Smooth muscle cell (in vitro differentiated cells): Measurements from ENCODE around the gene TCHH. TPM values are rescaled to one million over a fixed set of nuclear protein-coding genes. Genes with fewer than 3 reads are reported as not detected.
"Not testable (repeated sequence)": the region's sequence is repeated elsewhere in the genome, so short reads cannot be mapped to it uniquely, and the experiment has no call there.

Experiments
- DNase-seq: peaks from one replicate; lab custom pipeline; 2025; ENCODE audit not compliant: unreplicated experiment; lab: John Stamatoyannopoulos, UW
- H2AFZ ChIP-seq: fragments of 200-600 bp; sonication (generic); 2 replicates; pipeline ENCODE4 v1.6.0; 2016; ENCODE audit warnings: antibody characterized with exemption, low read depth, mild to moderate bottlenecking
- H3F3A ChIP-seq: fragments of 200-600 bp; sonication (generic); 2 replicates; pipeline ENCODE4 v1.6.0; 2017; ENCODE audit warnings: antibody characterized with exemption, low read depth
- H3K27ac ChIP-seq: fragments of 200-600 bp; sonication (generic); 2 replicates; pipeline ENCODE4 v1.5.1; 2016; ENCODE audit warnings: low read depth, mild to moderate bottlenecking
- H3K27me3 ChIP-seq: fragments of 200-600 bp; sonication (generic); 2 replicates; pipeline ENCODE4 v1.6.1; 2016; ENCODE audit warnings: low read depth, mild to moderate bottlenecking
- H3K36me3 ChIP-seq: fragments of 200-600 bp; sonication (generic); 2 replicates; pipeline ENCODE4 v1.5.1; 2016; ENCODE audit warnings: low read depth
- H3K4me1 ChIP-seq: fragments of 200-600 bp; sonication (generic); 2 replicates; pipeline ENCODE4 v1.5.1; 2016; ENCODE audit warnings: low read depth
- H3K4me2 ChIP-seq: fragments of 200-600 bp; sonication (generic); 2 replicates; pipeline ENCODE4 v1.6.0; 2016; ENCODE audit warnings: mild to moderate bottlenecking
- H3K4me3 ChIP-seq: fragments of 200-600 bp; sonication (generic); 2 replicates; pipeline ENCODE4 v1.5.1; 2016; ENCODE audit warnings: mild to moderate bottlenecking
- H3K79me2 ChIP-seq: fragments of 200-600 bp; sonication (generic); 2 replicates; pipeline ENCODE4 v1.6.0; 2016; ENCODE audit warnings: low read depth, mild to moderate bottlenecking
- H3K9ac ChIP-seq: fragments of 200-600 bp; sonication (generic); 2 replicates; pipeline ENCODE4 v1.6.0; 2016; ENCODE audit warnings: low read depth
- H3K9me3 ChIP-seq: fragments of 200-600 bp; sonication (generic); replicated peaks from 2 replicates; pipeline ENCODE4 v1.5.1; 2016; ENCODE audit warnings: low read depth
- H4K20me1 ChIP-seq: fragments of 200-600 bp; sonication (generic); 2 replicates; pipeline ENCODE4 v1.6.0; 2016; ENCODE audit warnings: low read depth
- whole genome bisulfite sequencing: methylation state at CpG from one replicate; pipeline ENCODE4 v1.1.7; 2016; ENCODE audit warnings: low lambda C conversion rate; 5-methylcytosine and 5-hydroxymethylcytosine counted together
- polyA plus RNA-seq: library from polyadenylated mRNA; unstranded; fragments of >200 nt; fragmentation: Nextera tagmentation; extraction: Ambion mirVana; gene quantifications from 2 replicates; pipeline ENCODE4 v1.2.1, GENCODE V29; 2016
- total RNA-seq: library from RNA; depleted of rRNA; stranded (reverse); fragments of >200 nt; gene quantifications from 2 replicates; pipeline ENCODE4 v1.2.3, GENCODE V29; 2014
- TF ChIP-seq, protein P1 (sequence below): fragments of 200-600 bp; sonication (generic); IDR thresholded peaks from 2 replicates; pipeline ENCODE4 v1.5.1; 2017; ENCODE audit warnings: borderline replicate concordance, mild to moderate bottlenecking, antibody characterized with exemption; ENCODE audit not compliant: insufficient read depth, poor library complexity, severe bottlenecking

TCHH gene
- total and polyA plus RNA-seq, 2 experiments from 2014 or later: not detected

DNA sequence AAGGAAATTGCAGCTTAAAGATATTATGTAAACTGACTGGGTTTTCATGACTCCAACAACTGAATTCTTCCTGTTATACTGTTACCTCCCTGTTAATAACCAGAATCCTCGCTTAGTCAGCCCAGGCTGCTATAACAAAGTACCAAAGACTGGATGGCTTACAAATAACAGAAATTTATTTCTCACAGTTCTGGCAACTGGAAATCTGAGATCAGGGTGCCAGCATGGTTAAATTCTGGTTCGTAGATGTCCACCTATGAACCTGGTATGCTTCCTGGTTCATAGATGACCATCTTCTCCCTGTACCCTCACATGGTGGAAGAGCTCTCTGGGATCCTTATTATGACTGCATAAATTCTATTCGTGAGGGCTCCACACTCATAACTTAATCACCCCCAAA is 18.3 kb downstream of the TCHH start:
- H3K4me1 ChIP-seq: no peaks in the 10 kb centered on the region
- no peak overlapping the region for H3K27ac ChIP-seq
- 50% methylated on average over 3 of the region's 3 CpGs for WGBS
- H3K36me3 ChIP-seq: no peaks in the 10 kb centered on the region
- no peaks in the 10 kb centered on the region for H3F3A ChIP-seq
- H3K4me2 ChIP-seq: no peak overlapping the region
- no peaks in the 10 kb centered on the region for H3K27me3 ChIP-seq
- no peaks in the 10 kb centered on the region for H4K20me1 ChIP-seq
- H2AFZ ChIP-seq: no peak overlapping the region
- no peak for DNase-seq
- TF ChIP-seq, protein P1, sequence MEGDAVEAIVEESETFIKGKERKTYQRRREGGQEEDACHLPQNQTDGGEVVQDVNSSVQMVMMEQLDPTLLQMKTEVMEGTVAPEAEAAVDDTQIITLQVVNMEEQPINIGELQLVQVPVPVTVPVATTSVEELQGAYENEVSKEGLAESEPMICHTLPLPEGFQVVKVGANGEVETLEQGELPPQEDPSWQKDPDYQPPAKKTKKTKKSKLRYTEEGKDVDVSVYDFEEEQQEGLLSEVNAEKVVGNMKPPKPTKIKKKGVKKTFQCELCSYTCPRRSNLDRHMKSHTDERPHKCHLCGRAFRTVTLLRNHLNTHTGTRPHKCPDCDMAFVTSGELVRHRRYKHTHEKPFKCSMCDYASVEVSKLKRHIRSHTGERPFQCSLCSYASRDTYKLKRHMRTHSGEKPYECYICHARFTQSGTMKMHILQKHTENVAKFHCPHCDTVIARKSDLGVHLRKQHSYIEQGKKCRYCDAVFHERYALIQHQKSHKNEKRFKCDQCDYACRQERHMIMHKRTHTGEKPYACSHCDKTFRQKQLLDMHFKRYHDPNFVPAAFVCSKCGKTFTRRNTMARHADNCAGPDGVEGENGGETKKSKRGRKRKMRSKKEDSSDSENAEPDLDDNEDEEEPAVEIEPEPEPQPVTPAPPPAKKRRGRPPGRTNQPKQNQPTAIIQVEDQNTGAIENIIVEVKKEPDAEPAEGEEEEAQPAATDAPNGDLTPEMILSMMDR: no peak
- no peaks in the 10 kb centered on the region for H3K79me2 ChIP-seq
- H3K4me3 ChIP-seq: no peak overlapping the region
- H3K9ac ChIP-seq: no peak overlapping the region
- H3K9me3 ChIP-seq: no peaks in the 10 kb centered on the region

- TF ChIP-seq, protein P1: no peak
- 61% methylated on average over 5 of the region's 5 CpGs for WGBS
- Histone ChIP-seq H3F3A (no peaks in the 10 kb centered on the region), H3K79me2 (no peaks in the 10 kb centered on the region), H3K9me3 (no peaks in the 10 kb centered on the region), H3K4me2 (no peak within 1 kb of the TSS), H3K36me3 (no peaks in the 10 kb centered on the region), H3K9ac (no peak within 1 kb of the TSS), H2AFZ (no peak within 1 kb of the TSS), H3K27ac (no peak within 1 kb of the TSS), H3K4me3 (no peak within 1 kb of the TSS), H3K4me1 (no peaks in the 10 kb centered on the region), H3K27me3 (no peaks in the 10 kb centered on the region), H4K20me1 (no peaks in the 10 kb centered on the region)
- DNase-seq: no peak
Measured at GRCh38 chr1:152089014-152089674, 26.1 kb downstream of the TCHH start, which contains the start of gene TCHHL1. TCHHL1 (minus strand) TSS chr1:152089064; CDS start chr1:152088143, 921 bp downstream.

GRCh38 chr1:152086760-152087159 is 28.5 kb downstream of the TCHH start:
- Histone ChIP-seq H3F3A (no peaks in the 10 kb centered on the region), H4K20me1 (no peaks in the 10 kb centered on the region)
- TF ChIP-seq, protein P1: no peak

DNA sequence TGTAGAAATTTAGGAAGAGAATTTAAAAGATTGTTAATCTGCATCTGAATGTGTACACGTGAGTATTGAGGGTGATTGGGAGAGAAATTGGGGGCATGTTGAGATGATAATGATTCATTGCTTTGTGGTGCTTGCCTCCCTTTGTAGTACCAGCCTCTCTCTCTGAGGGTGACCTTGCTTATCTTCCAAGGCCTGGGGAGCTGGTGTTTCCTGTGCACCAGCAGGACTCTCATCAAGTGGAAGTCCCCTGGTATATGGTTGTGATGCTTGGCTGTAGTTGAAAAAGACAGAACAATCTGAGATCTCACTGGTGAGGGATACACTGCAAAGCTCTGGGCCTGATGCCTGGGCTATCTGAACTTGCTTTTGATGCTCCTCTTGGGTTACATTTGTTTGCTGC is 30.4 kb downstream of the TCHH start:
- 35% methylated on average over 1 of the region's 1 CpG for WGBS
- H3K9ac ChIP-seq: no peak overlapping the region
- H4K20me1 ChIP-seq: no peaks in the 10 kb centered on the region
- H3K4me1 ChIP-seq: no peaks in the 10 kb centered on the region
- TF ChIP-seq, protein P1: no peak
- H3K9me3 ChIP-seq: no peaks in the 10 kb centered on the region
- DNase-seq: no peak
- no peak overlapping the region for H3K27ac ChIP-seq
- H3F3A ChIP-seq: no peaks in the 10 kb centered on the region
- H2AFZ ChIP-seq: no peak overlapping the region
- H3K4me2 ChIP-seq: no peak overlapping the region
- H3K36me3 ChIP-seq: no peaks in the 10 kb centered on the region
- H3K79me2 ChIP-seq: no peaks in the 10 kb centered on the region
- no peaks in the 10 kb centered on the region for H3K27me3 ChIP-seq
- no peak overlapping the region for H3K4me3 ChIP-seq

More at GRCh38 chr1:152086760-152087159, 28.5 kb downstream of the TCHH start:
- Histone ChIP-seq H2AFZ (no peak overlapping the region), H3K4me3 (no peak overlapping the region), H3K36me3 (no peaks in the 10 kb centered on the region), H3K4me1 (no peaks in the 10 kb centered on the region), H3K27ac (no peak overlapping the region), H3K27me3 (no peaks in the 10 kb centered on the region), H3K9me3 (no peaks in the 10 kb centered on the region), H3K4me2 (no peak overlapping the region), H3K9ac (no peak overlapping the region), H3K79me2 (no peaks in the 10 kb centered on the region)
- DNase-seq: no peak

DNA sequence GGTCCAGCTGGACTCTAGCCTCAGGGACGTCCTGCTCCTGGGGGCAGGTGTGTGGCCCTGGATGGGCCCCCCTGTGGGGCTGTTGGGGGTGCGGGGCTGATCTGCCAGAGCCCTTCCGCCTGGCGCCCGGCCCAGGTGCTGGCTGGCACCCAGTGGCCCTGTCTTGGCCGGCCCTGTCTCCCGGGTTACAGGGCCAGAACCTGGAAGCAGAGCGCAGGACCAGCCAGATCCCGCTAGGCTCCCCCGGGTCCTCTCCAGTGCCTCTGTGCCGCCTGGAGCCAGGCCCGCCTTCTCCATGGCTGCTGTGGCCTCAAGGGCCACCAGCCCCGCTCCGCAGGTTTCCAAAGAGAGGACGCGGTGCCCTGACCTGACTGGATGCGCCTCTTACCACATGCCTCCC is 34.2 kb downstream of the TCHH start:
- WGBS: 94% methylated on average over 13 of the region's 17 CpGs
- H2AFZ ChIP-seq, H3K27ac ChIP-seq, H3K4me2 ChIP-seq, H3K9me3 ChIP-seq, H3K79me2 ChIP-seq, H3K4me3 ChIP-seq, H3K27me3 ChIP-seq, DNase-seq, H3K9ac ChIP-seq, H3F3A ChIP-seq, H3K4me1 ChIP-seq, H3K36me3 ChIP-seq, H4K20me1 ChIP-seq: not testable (repeated sequence)
